Esophagus muscularis mucosa (tissue), 4 donors: ENCODE measurements around the gene PLD1. TPM values are rescaled to one million over a fixed set of nuclear protein-coding genes. Genes with fewer than 3 reads are reported as not detected.
"Not testable (repeated sequence)": the region's sequence is repeated elsewhere in the genome, so short reads cannot be mapped to it uniquely, and the experiment has no call there.

Experiments
- DNase-seq: peaks from one replicate; pipeline ENCODE4 v3.0.0-alpha.2; 2017; ENCODE audit errors: extremely low spot score
- H3K27ac ChIP-seq, 4 donors: fragments of 200-600 bp; sonication (generic); replicated peaks in 1 of 4; 1 replicate in 3 of 4; 2 replicates in 1 of 4; pipeline ENCODE4 v1.5.1; 2016 to 2019; ENCODE audit warnings: mild to moderate bottlenecking in 1 of 4
- H3K27me3 ChIP-seq, 4 donors: fragments of 200-600 bp; sonication (generic); one replicate each; pipeline versions ENCODE4 v1.5.1 to v1.6.0; 2016 to 2019
- H3K36me3 ChIP-seq, 4 donors: fragments of 200-600 bp; sonication (generic); one replicate each; pipeline ENCODE4 v1.5.1; 2016 to 2019
- H3K4me1 ChIP-seq, 4 donors: fragments of 200-600 bp; sonication (generic); one replicate each; pipeline ENCODE4 v1.5.1; 2016 to 2019
- H3K4me3 ChIP-seq, 4 donors: fragments of 200-600 bp; sonication (generic); 1 replicate in 2 of 4; 2 replicates in 2 of 4; pipeline ENCODE4 v1.5.1; 2016 to 2019; ENCODE audit warnings: mild to moderate bottlenecking in 4 of 4, moderate library complexity in 1 of 4
- H3K9me3 ChIP-seq, 4 donors: fragments of 200-600 bp; sonication (generic); 1 replicate in 3 of 4; 2 replicates in 1 of 4; pipeline ENCODE4 v1.5.1; 2016 to 2019
- EP300 ChIP-seq: sonication (generic); formaldehyde crosslinking; IDR thresholded peaks from one replicate; pipeline ENCODE4 v1.6.1; 2017; ENCODE audit warnings: antibody characterized with exemption
- POLR2A ChIP-seq: fragments of 450-650 bp; IDR thresholded peaks from one replicate; pipeline ENCODE4 v1.6.1; 2017; ENCODE audit warnings: antibody characterized with exemption, moderate library complexity, mild to moderate bottlenecking, low read depth
- POLR2AphosphoS5 ChIP-seq, 2 donors: sonication (generic); formaldehyde crosslinking; IDR thresholded peaks; one replicate each; pipeline ENCODE4 v1.6.1; 2017; ENCODE audit warnings: antibody characterized with exemption in 2 of 2
- WGBS: methylation state at CpG from one replicate; pipeline ENCODE4 v1.1.5; 2018; 5-methylcytosine and 5-hydroxymethylcytosine counted together
- intact Hi-C: fragments of 100-400 bp; cut with DNase I; formaldehyde crosslinking; loops from one replicate; pipeline ENCODE4 v1.15.1; 2023
- total RNA-seq, 4 donors: library from RNA; depleted of rRNA; stranded (reverse); fragments of >200 nt; gene quantifications; one replicate each; pipeline versions ENCODE4 v1.1.0 to v1.2.1, GENCODE V29; 2016
- TF ChIP-seq, protein P1 (sequence below), 3 experiments: fragments of 200-600 bp in 2 of 3; fragments of 450-650 bp in 1 of 3; sonication (generic) in 2 of 3; IDR thresholded peaks; one replicate each; pipeline ENCODE4 v1.5.1; 2017 to 2019; ENCODE audit warnings: antibody characterized with exemption in 3 of 3, mild to moderate bottlenecking in 2 of 3, moderate library complexity in 1 of 3

Gene PLD1, protein sequence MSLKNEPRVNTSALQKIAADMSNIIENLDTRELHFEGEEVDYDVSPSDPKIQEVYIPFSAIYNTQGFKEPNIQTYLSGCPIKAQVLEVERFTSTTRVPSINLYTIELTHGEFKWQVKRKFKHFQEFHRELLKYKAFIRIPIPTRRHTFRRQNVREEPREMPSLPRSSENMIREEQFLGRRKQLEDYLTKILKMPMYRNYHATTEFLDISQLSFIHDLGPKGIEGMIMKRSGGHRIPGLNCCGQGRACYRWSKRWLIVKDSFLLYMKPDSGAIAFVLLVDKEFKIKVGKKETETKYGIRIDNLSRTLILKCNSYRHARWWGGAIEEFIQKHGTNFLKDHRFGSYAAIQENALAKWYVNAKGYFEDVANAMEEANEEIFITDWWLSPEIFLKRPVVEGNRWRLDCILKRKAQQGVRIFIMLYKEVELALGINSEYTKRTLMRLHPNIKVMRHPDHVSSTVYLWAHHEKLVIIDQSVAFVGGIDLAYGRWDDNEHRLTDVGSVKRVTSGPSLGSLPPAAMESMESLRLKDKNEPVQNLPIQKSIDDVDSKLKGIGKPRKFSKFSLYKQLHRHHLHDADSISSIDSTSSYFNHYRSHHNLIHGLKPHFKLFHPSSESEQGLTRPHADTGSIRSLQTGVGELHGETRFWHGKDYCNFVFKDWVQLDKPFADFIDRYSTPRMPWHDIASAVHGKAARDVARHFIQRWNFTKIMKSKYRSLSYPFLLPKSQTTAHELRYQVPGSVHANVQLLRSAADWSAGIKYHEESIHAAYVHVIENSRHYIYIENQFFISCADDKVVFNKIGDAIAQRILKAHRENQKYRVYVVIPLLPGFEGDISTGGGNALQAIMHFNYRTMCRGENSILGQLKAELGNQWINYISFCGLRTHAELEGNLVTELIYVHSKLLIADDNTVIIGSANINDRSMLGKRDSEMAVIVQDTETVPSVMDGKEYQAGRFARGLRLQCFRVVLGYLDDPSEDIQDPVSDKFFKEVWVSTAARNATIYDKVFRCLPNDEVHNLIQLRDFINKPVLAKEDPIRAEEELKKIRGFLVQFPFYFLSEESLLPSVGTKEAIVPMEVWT
- total RNA-seq, result 10 to 100 TPM; 12.4 to 21.1 (median 18.5) TPM

DNA sequence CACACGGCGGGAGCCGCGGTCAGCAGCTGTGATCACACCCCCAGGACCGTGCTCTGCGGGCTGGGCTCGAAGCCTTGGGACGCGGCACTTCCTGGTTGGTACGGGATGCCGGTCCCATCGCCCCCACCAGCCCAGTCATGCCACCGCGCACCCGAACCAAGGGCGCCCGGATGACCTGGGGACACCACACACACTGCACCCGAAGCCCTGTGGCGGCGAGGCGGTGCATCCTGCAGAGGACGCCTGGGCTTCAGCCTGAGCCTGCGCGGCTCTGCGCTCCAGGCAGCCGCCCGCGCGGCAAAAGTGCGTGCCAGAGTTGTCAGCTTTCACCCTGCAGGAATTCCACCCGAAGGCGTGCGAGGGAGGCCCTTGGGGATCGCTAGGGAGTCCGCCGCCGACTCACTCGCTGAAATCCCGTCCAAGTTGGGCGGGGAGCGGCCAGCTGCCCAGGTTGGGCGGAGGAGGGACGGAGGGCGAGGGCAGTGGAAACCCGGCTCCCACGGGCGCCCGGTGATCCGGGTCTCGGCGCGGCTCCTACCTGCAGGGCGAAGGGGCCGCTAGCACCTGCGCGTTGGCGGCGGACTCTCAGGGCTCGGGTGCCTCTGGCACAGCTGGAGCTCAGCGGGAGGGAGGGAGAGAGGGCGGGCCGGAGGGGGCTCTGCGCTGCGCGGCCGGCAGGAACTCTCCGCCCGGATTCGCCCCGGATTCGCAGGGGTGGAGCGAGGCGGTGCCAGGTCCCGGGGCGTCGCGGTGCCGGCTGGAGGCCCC lies at the start of gene PLD1:
Gene PLD1 (minus strand): TSS at position 623 of the 768 bp plus-strand sequence. CDS start 72,432 bp downstream, outside the sequence.
- intact Hi-C loops, result loop anchor here (10.0 kb wide), 1 partner anchor 255 kb away; no protein-coding TSS in a partner anchor
- Histone ChIP-seq H3K9me3 (no peaks in the 10 kb centered on the region), H3K4me3 (peak within 1 kb of the TSS; percentile 67 to 79 (median 72)), H3K4me1 (peaks cover 27 to 47% (median 43%) of the 10 kb centered on the region in 4 donors), H3K27ac (peak within 1 kb of the TSS; percentile 88 to 94 (median 92)), H3K36me3 (no peaks in the 10 kb centered on the region), H3K27me3 (no peaks in the 10 kb centered on the region)
- peak; percentile 96 for DNase-seq
- whole genome bisulfite sequencing, result 0% methylated on average over 7 of the region's 78 CpGs
- peak; percentile 40 for TF ChIP-seq POLR2A
- TF ChIP-seq POLR2AphosphoS5 (IDR thresholded peaks at IDR 0.05), result peak; percentile 47 to 79
- TF ChIP-seq EP300, result no peak
- TF ChIP-seq, protein P1, sequence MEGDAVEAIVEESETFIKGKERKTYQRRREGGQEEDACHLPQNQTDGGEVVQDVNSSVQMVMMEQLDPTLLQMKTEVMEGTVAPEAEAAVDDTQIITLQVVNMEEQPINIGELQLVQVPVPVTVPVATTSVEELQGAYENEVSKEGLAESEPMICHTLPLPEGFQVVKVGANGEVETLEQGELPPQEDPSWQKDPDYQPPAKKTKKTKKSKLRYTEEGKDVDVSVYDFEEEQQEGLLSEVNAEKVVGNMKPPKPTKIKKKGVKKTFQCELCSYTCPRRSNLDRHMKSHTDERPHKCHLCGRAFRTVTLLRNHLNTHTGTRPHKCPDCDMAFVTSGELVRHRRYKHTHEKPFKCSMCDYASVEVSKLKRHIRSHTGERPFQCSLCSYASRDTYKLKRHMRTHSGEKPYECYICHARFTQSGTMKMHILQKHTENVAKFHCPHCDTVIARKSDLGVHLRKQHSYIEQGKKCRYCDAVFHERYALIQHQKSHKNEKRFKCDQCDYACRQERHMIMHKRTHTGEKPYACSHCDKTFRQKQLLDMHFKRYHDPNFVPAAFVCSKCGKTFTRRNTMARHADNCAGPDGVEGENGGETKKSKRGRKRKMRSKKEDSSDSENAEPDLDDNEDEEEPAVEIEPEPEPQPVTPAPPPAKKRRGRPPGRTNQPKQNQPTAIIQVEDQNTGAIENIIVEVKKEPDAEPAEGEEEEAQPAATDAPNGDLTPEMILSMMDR (IDR thresholded peaks at IDR 0.05), result no peak

DNA sequence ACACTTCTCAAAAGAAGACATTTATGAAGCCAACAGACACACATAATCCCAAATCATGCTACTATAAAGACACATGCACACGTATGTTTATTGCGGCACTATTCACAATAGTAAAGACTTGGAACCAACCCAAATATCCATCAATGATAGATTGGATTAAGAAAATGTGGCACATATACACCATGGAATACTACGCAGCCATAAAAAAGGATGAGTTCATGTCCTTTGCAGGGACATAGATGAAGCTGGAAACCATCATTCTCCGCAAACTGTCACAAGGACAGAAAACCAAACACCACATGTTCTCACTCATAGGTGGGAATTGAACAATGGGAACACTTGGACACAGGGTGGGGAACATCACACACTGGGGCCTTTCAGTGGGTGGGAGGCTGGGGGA lies 48.5 kb upstream of the PLD1 start:
- H3K27me3 ChIP-seq, H3K9me3 ChIP-seq, intact Hi-C loops, DNase-seq, H3K27ac ChIP-seq, H3K36me3 ChIP-seq, H3K4me3 ChIP-seq: not testable (repeated sequence)
- WGBS, result 95% methylated on average over 4 of the region's 4 CpGs
- H3K4me1 ChIP-seq, result peaks cover 12 to 18% (median 15%) of the 10 kb centered on the region in 4 donors

DNA sequence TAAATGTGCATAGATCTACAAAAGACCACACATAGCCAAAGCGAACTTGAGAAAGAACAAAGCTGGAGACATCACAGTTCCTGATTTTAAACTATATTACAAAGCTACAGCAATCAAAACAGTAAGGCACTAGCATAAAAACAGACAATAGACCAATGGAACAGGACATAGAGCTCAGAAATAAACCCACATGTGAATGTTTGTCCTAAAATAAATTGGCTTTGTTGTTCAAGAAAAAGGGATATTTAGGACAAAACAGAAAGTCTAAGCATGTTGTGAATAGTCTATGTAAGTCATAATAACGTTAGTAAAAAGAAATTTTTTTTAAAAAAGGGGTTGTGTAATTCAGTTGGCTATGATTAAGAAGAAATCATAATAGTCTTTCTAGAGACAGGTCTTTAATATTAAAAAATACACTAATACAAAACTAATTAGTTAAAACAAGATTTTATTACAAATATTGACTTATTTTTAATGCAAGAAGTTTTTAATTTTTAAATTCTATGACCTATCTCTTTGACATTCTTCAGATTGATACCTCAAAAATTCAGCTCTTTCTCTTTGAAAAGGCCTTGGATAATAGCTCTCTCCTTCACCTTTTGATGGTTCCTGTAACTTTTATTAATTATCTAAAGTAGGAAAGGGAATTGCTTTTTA lies 44.5 kb upstream of the PLD1 start:
- Histone ChIP-seq H3K4me3 (no peak overlapping the region), H3K4me1 (peaks cover 0 to 9% (median 2%) of the 10 kb centered on the region in 4 donors), H3K27me3 (no peaks in the 10 kb centered on the region), H3K36me3 (no peaks in the 10 kb centered on the region), H3K9me3 (peaks cover 0 to 6% (median 3%) of the 10 kb centered on the region in 4 donors), H3K27ac (no peak overlapping the region)
- TF ChIP-seq EP300 (no peak), POLR2AphosphoS5 (IDR thresholded peaks at IDR 0.05) (no peak), POLR2A (no peak)
- TF ChIP-seq, protein P1 (IDR thresholded peaks at IDR 0.05), result no peak
- DNase-seq, result no peak
- intact Hi-C loops, result no loop called here
- WGBS, result 88% methylated on average over 2 of the region's 2 CpGs

DNA sequence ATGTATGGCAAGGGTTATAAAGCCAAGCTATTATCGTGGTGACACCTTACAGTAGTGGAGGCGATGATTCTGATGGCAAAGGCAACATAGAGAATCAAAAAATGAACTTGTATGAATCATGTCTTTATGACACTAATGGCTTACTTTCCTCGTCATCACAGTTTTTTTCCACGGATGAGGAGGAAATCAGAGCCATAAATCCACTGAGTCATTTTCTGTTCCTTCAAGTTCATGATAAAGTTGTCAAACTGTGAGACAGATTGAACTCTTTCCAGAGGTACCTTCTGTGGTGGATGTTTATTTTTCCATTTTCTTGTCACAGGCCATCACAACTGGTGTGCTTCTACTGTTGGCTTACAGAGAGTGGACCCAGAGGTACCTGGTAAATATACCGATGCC lies 41.4 kb upstream of the PLD1 start:
- Histone ChIP-seq H3K9me3 (peaks cover 0 to 6% (median 3%) of the 10 kb centered on the region in 4 donors), H3K36me3 (no peaks in the 10 kb centered on the region), H3K4me1 (peaks cover 0 to 9% (median 2%) of the 10 kb centered on the region in 4 donors), H3K4me3 (no peak overlapping the region), H3K27ac (no peak overlapping the region), H3K27me3 (no peaks in the 10 kb centered on the region)
- 76% methylated on average over 5 of the region's 5 CpGs for WGBS
- no peak for TF ChIP-seq POLR2AphosphoS5 (IDR thresholded peaks at IDR 0.05)
- no peak for TF ChIP-seq POLR2A
- TF ChIP-seq, protein P1 (IDR thresholded peaks at IDR 0.05), result no peak
- TF ChIP-seq EP300, result no peak
- intact Hi-C loops, result no loop called here
- no peak for DNase-seq
